ENCODE data around the gene NF2.

NF2 gene

GRCh38 chr22:29661336-29661735 is 57.9 kb downstream of the NF2 start:
- no peak overlapping the region for H3K4me2 ChIP-seq (ENCODE audit: low read depth, low read length, poor library complexity, severe bottlenecking)
- no peak overlapping the region for H3K4me3 ChIP-seq (ENCODE audit: low read length, poor library complexity, severe bottlenecking)
- no peaks in the 10 kb centered on the region for H3K27me3 ChIP-seq (ENCODE audit: insufficient read depth, low read length, poor library complexity, severe bottlenecking)
- no peaks in the 10 kb centered on the region for H3K9me3 ChIP-seq (ENCODE audit: insufficient read depth, low read depth, low read length)
- H3K79me2 ChIP-seq (ENCODE audit: insufficient read depth, low read length), result no peaks in the 10 kb centered on the region
- peaks cover 65% of the 10 kb centered on the region; the same call in 1 of the 2 replicates for H3K36me3 ChIP-seq (ENCODE audit: insufficient read depth, low read length)
- TF ChIP-seq EZH2phosphoT487 (IDR thresholded peaks at IDR 0.05; ENCODE audit: borderline replicate concordance), result no peak
- TF ChIP-seq, protein P1, sequence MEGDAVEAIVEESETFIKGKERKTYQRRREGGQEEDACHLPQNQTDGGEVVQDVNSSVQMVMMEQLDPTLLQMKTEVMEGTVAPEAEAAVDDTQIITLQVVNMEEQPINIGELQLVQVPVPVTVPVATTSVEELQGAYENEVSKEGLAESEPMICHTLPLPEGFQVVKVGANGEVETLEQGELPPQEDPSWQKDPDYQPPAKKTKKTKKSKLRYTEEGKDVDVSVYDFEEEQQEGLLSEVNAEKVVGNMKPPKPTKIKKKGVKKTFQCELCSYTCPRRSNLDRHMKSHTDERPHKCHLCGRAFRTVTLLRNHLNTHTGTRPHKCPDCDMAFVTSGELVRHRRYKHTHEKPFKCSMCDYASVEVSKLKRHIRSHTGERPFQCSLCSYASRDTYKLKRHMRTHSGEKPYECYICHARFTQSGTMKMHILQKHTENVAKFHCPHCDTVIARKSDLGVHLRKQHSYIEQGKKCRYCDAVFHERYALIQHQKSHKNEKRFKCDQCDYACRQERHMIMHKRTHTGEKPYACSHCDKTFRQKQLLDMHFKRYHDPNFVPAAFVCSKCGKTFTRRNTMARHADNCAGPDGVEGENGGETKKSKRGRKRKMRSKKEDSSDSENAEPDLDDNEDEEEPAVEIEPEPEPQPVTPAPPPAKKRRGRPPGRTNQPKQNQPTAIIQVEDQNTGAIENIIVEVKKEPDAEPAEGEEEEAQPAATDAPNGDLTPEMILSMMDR (conservative IDR thresholded peaks at IDR 0.05; ENCODE audit: low read length), result no peak
- H4K20me1 ChIP-seq (ENCODE audit: insufficient read depth, low read length, poor library complexity, severe bottlenecking), result no peaks in the 10 kb centered on the region
- H3K9ac ChIP-seq (ENCODE audit: low read depth, low read length, poor library complexity, severe bottlenecking), result no peak overlapping the region
- no peaks in the 10 kb centered on the region for H3K9me2 ChIP-seq (replicated peaks; ENCODE audit: low read depth, low read length)
- no peak overlapping the region for H2AFZ ChIP-seq (ENCODE audit: low read length)
- H3F3A ChIP-seq (ENCODE audit: low read depth), result no peaks in the 10 kb centered on the region
- H3K4me1 ChIP-seq (ENCODE audit: insufficient read depth, low read length, poor library complexity, severe bottlenecking), result peaks cover 14% of the 10 kb centered on the region

- no peaks in the 10 kb centered on the region for H3K27me3 ChIP-seq (ENCODE audit: insufficient read depth, low read length, poor library complexity, severe bottlenecking)
- no peaks in the 10 kb centered on the region for H3F3A ChIP-seq (ENCODE audit: low read depth)
- no peak for TF ChIP-seq EZH2phosphoT487 (IDR thresholded peaks at IDR 0.05; ENCODE audit: borderline replicate concordance)
- TF ChIP-seq, protein P1 (conservative IDR thresholded peaks at IDR 0.05; ENCODE audit: low read length), result no peak
- H3K79me2 ChIP-seq (ENCODE audit: insufficient read depth, low read length), result no peaks in the 10 kb centered on the region
- H3K36me3 ChIP-seq (ENCODE audit: insufficient read depth, low read length), result peaks cover 56% of the 10 kb centered on the region; the same call in 1 of the 2 replicates
- no peak overlapping the region for H3K4me3 ChIP-seq (ENCODE audit: low read length, poor library complexity, severe bottlenecking)
- no peaks in the 10 kb centered on the region for H4K20me1 ChIP-seq (ENCODE audit: insufficient read depth, low read length, poor library complexity, severe bottlenecking)
- H3K4me1 ChIP-seq (ENCODE audit: insufficient read depth, low read length, poor library complexity, severe bottlenecking), result peaks cover 5% of the 10 kb centered on the region
- no peak overlapping the region for H3K4me2 ChIP-seq (ENCODE audit: low read depth, low read length, poor library complexity, severe bottlenecking)
- H3K9ac ChIP-seq (ENCODE audit: low read depth, low read length, poor library complexity, severe bottlenecking), result no peak overlapping the region
- H3K9me2 ChIP-seq (replicated peaks; ENCODE audit: low read depth, low read length), result no peaks in the 10 kb centered on the region
- H3K9me3 ChIP-seq (ENCODE audit: insufficient read depth, low read depth, low read length), result no peaks in the 10 kb centered on the region
- no peak overlapping the region for H2AFZ ChIP-seq (ENCODE audit: low read length)
Measured at GRCh38 chr22:29663180-29663821, 59.9 kb downstream of the NF2 start.

- TF ChIP-seq EZH2phosphoT487 (IDR thresholded peaks at IDR 0.05; ENCODE audit: borderline replicate concordance), result no peak
- TF ChIP-seq, protein P1 (conservative IDR thresholded peaks at IDR 0.05; ENCODE audit: low read length), result no peak
- Histone ChIP-seq H3K9ac (ENCODE audit: low read depth, low read length, poor library complexity, severe bottlenecking) (no peak overlapping the region), H3K4me3 (ENCODE audit: low read length, poor library complexity, severe bottlenecking) (no peak overlapping the region), H3F3A (ENCODE audit: low read depth) (no peaks in the 10 kb centered on the region), H3K9me3 (ENCODE audit: insufficient read depth, low read depth, low read length) (no peaks in the 10 kb centered on the region), H3K79me2 (ENCODE audit: insufficient read depth, low read length) (no peaks in the 10 kb centered on the region), H3K9me2 (replicated peaks; ENCODE audit: low read depth, low read length) (no peaks in the 10 kb centered on the region), H4K20me1 (ENCODE audit: insufficient read depth, low read length, poor library complexity, severe bottlenecking) (no peaks in the 10 kb centered on the region), H3K27me3 (ENCODE audit: insufficient read depth, low read length, poor library complexity, severe bottlenecking) (no peaks in the 10 kb centered on the region), H2AFZ (ENCODE audit: low read length) (no peak overlapping the region), H3K4me2 (ENCODE audit: low read depth, low read length, poor library complexity, severe bottlenecking) (no peak overlapping the region), H3K36me3 (ENCODE audit: insufficient read depth, low read length) (peaks cover 67% of the 10 kb centered on the region; the same call in 1 of the 2 replicates), H3K4me1 (ENCODE audit: insufficient read depth, low read length, poor library complexity, severe bottlenecking) (no peaks in the 10 kb centered on the region)
Measured at GRCh38 chr22:29665486-29665885, 62.1 kb downstream of the NF2 start.
